Gastrocnemius medialis (tissue), 4 donors: ENCODE results near the gene PLCL2. TPM values are rescaled to one million over a fixed set of nuclear protein-coding genes. Genes with fewer than 3 reads are reported as not detected.

Experiments used
- ATAC-seq, 2 donors: fragments of 150-250 bp; one replicate each; pipeline ENCODE4 v1.9.1; 2016
- DNase-seq, 2 donors: peaks; one replicate each; pipeline ENCODE4 v3.0.0-alpha.2; 2019
- H3K27ac ChIP-seq, 4 donors: fragments of 200-600 bp; sonication (generic); 1 replicate in 1 of 4; 2 replicates in 3 of 4; pipeline ENCODE4 v1.5.1; 2016 to 2018; ENCODE audit warnings: mild to moderate bottlenecking in 2 of 4, moderate library complexity in 1 of 4
- H3K27me3 ChIP-seq, 3 donors: fragments of 200-600 bp; sonication (generic) in 2 of 3; 1 replicate in 1 of 3; 2 replicates in 2 of 3; pipeline versions ENCODE4 v1.5.1 to v1.6.0; 2016 to 2019; ENCODE audit warnings: mild to moderate bottlenecking in 1 of 3, moderate library complexity in 1 of 3
- H3K36me3 ChIP-seq, 2 donors: fragments of 200-600 bp; sonication (generic) in 1 of 2; one replicate each; pipeline ENCODE4 v1.5.1; 2017 to 2018
- H3K4me1 ChIP-seq, 2 donors: fragments of 200-600 bp; sonication (generic) in 1 of 2; one replicate each; pipeline ENCODE4 v1.5.1; 2016 to 2017; ENCODE audit warnings: mild to moderate bottlenecking in 2 of 2
- H3K4me3 ChIP-seq, 4 donors: fragments of 200-600 bp; sonication (generic) in 3 of 4; 1 replicate in 1 of 4; 2 replicates in 3 of 4; pipeline ENCODE4 v1.5.1; 2016 to 2019; ENCODE audit warnings: mild to moderate bottlenecking in 2 of 4
- H3K9me3 ChIP-seq, 3 donors: fragments of 200-600 bp; sonication (generic) in 2 of 3; 1 replicate in 1 of 3; 2 replicates in 2 of 3; pipeline ENCODE4 v1.5.1; 2016 to 2019
- POLR2A ChIP-seq, 2 donors: fragments of 450-650 bp; IDR thresholded peaks; one replicate each; pipeline ENCODE4 v1.6.1; 2017; ENCODE audit warnings: antibody characterized with exemption in 2 of 2, mild to moderate bottlenecking in 2 of 2, moderate library complexity in 2 of 2
- in situ Hi-C, 4 donors: fragments of 200-750 bp; cut with MboI; loops; one replicate each; pipeline versions ENCODE4 v1.15.0 to v1.8.0; 2017; ENCODE audit warnings: low sequenced_read_pairs in 4 of 4
- intact Hi-C: fragments of 100-400 bp; cut with DNase I; formaldehyde crosslinking; loops from one replicate; pipeline ENCODE4 v1.15.1; 2023; ENCODE audit warnings: low total_unique reads
- total RNA-seq, 4 donors: library from RNA; depleted of rRNA; stranded (reverse); fragments of >200 nt; gene quantifications; one replicate each; pipeline versions ENCODE4 v1.1.0 to v1.2.3, GENCODE V29; 2016
- TF ChIP-seq, protein P1 (sequence below), 5 experiments: fragments of 450-650 bp in 3 of 5; fragments of 200-600 bp in 2 of 5; sonication (generic) in 2 of 5; IDR thresholded peaks in 4 of 5; conservative IDR thresholded peaks in 1 of 5; 1 replicate in 4 of 5; 2 replicates in 1 of 5; pipeline ENCODE4 v1.5.1; 2016 to 2019; ENCODE audit warnings: antibody characterized with exemption in 5 of 5, mild to moderate bottlenecking in 3 of 5, moderate library complexity in 3 of 5

PLCL2 gene
- total RNA-seq, 4 donors from 2014 or later: 23.9 to 37.2 (median 32.7) TPM

DNA sequence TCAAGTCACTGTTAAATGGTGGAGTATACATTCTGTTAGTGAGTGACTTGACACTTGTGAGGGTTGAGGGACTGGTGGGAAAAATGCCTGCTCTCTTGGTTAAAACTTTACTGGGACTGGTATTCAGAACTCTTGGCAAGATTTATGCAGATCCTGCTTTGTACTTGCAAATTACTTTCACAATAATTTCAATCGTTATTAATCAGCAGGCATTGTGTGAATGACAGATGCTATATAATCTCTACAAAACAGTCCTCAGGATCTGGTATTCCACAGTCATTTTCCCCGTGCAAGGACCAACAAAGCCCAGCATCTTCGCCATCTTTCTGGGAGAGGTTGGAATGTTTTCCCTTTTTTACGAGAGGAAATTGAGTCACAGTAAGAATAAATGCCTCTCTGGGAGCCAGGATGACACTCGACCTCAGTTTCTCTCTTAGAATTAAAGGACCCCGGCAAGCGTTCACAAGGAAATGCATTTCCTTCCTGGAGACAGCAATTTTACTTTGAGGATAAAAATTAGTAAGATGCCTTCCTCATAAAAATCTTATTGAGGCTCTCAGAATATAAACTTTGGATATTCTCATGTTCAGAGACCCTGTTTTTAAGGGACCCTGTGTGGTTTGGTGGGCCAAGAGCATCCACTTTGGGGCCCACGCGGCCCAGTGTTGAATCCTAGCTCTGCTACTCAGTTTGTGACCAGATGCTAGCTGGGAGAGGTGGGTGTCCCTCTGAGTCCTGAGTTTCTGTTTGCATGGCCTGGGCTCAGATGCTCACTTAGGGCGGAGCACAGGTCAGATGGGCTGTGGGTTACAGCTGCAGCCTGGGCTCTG is 45.3 kb upstream of the PLCL2 start:
- DNase-seq (peak in 1 of 2 donors; percentile 55), ATAC-seq (peak in 1 of 2 donors; percentile 39)
- Histone ChIP-seq H3K9me3 (no peaks in the 10 kb centered on the region), H3K27ac (peak overlapping the region; percentile 73 to 90 (median 79)), H3K36me3 (no peaks in the 10 kb centered on the region), H3K4me1 (peaks cover 60 to 62% of the 10 kb centered on the region in 2 donors), H3K27me3 (no peaks in the 10 kb centered on the region), H3K4me3 (peak overlapping the region; percentile 25 to 50 (median 40))
- intact Hi-C loops: loop anchor here (2.0 to 10.0 kb wide), 5 partner anchors 43 to 395 kb away; partner anchors contain the start of gene PLCL2
- in situ Hi-C loops: no loop called here
- TF ChIP-seq, protein P1, sequence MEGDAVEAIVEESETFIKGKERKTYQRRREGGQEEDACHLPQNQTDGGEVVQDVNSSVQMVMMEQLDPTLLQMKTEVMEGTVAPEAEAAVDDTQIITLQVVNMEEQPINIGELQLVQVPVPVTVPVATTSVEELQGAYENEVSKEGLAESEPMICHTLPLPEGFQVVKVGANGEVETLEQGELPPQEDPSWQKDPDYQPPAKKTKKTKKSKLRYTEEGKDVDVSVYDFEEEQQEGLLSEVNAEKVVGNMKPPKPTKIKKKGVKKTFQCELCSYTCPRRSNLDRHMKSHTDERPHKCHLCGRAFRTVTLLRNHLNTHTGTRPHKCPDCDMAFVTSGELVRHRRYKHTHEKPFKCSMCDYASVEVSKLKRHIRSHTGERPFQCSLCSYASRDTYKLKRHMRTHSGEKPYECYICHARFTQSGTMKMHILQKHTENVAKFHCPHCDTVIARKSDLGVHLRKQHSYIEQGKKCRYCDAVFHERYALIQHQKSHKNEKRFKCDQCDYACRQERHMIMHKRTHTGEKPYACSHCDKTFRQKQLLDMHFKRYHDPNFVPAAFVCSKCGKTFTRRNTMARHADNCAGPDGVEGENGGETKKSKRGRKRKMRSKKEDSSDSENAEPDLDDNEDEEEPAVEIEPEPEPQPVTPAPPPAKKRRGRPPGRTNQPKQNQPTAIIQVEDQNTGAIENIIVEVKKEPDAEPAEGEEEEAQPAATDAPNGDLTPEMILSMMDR (IDR thresholded peaks at IDR 0.05 in 4 of 5, conservative IDR thresholded peaks at IDR 0.05 in 1 of 5): no peak
- no peak for TF ChIP-seq POLR2A (IDR thresholded peaks at IDR 0.05)

DNA sequence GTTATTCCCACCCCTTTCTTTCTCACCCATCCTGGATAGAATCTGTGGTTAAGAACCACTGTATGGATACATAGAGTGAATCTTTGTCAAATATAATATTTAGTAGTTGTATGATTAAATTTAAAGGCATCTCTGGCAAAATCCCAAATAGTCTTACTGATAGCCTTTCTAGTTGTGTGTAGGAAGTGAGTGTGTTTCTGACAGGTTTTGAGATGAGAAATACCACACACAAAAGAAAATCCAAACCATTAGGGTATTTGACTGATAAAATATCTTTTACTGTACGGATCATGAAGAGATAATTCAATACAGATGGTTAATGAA is 44.7 kb upstream of the PLCL2 start:
- Histone ChIP-seq H3K4me1 (peaks cover 66 to 67% of the 10 kb centered on the region in 2 donors), H3K27me3 (no peaks in the 10 kb centered on the region), H3K36me3 (no peaks in the 10 kb centered on the region), H3K4me3 (peak overlapping the region; percentile 25 to 50 (median 40)), H3K27ac (peak overlapping the region; percentile 73 to 90 (median 79)), H3K9me3 (no peaks in the 10 kb centered on the region)
- intact Hi-C loops (loop anchor here (5.0 to 10.0 kb wide), 2 partner anchors 42 to 395 kb away; partner anchors contain the start of gene PLCL2), in situ Hi-C loops (no loop called here)
- TF ChIP-seq, protein P1 (IDR thresholded peaks at IDR 0.05 in 4 of 5, conservative IDR thresholded peaks at IDR 0.05 in 1 of 5): no peak
- TF ChIP-seq POLR2A (IDR thresholded peaks at IDR 0.05): no peak
- DNase-seq (no peak), ATAC-seq (no peak)

DNA sequence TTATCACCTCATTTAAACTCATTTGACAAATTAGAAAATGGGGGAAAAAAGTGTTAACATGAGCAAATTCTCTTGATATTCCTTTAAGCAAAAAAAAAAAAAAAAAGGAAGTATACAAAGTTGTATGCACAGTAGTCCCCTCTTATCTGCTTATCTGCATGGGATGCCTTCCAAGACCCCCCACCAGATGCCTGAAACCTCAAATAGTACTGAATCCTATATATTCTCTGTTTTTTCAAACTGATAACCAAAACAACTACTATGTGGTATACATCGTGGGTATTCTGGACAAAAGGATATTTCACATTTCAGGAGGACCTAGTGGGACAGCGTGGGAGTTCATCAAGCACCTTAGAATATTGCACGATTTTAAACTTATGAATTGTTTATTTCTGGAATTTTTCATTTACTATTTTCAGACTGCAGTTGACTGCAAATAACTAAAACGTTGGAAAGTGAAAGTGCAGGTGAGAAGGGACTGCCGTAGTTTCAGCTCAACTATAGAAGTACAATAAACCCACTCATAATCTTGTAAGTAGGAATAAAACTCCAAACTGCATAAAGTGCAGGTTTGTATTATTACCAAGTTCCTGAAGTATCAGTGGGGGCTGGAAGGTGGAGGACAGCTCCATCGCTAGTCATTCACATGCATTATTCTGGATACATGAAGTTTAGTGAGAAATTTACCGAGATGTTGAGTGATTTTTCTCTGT is 43.6 kb upstream of the PLCL2 start:
- no peaks in the 10 kb centered on the region for H3K9me3 ChIP-seq
- no peaks in the 10 kb centered on the region for H3K27me3 ChIP-seq
- peak overlapping the region; percentile 43 to 51 (median 50) for H3K4me3 ChIP-seq
- in situ Hi-C loops (no loop called here), intact Hi-C loops (loop anchor here (5.0 to 10.0 kb wide), 2 partner anchors 41 to 394 kb away; partner anchors contain the start of gene PLCL2)
- peak overlapping the region; percentile 73 to 90 (median 79) for H3K27ac ChIP-seq
- H3K4me1 ChIP-seq: peaks cover 70 to 73% of the 10 kb centered on the region in 2 donors
- TF ChIP-seq, protein P1 (IDR thresholded peaks at IDR 0.05 in 4 of 5, conservative IDR thresholded peaks at IDR 0.05 in 1 of 5): no peak
- H3K36me3 ChIP-seq: no peaks in the 10 kb centered on the region
- DNase-seq (no peak), ATAC-seq (no peak)

DNA sequence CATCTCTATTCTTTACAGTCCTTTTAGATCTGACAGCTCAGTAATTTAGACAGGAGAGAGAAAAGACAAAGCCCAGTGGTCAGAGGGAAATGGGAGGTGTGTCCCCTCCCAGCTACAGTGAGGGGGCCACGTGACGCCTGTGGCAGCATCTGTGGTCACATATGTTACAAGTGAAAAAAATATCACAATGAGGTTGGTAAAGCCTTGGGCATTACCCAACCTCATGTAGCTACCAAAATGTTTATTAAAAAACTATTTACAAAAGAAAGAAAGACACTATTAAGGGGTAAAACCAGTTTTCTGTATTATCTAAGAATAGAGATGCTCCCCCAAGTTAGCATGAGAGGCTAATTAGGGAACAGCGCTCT is 42.9 kb upstream of the PLCL2 start:
- in situ Hi-C loops: no loop called here
- Histone ChIP-seq H3K4me3 (peak overlapping the region; percentile 43 to 51 (median 50)), H3K9me3 (no peaks in the 10 kb centered on the region), H3K4me1 (peaks cover 75 to 77% of the 10 kb centered on the region in 2 donors), H3K36me3 (no peaks in the 10 kb centered on the region), H3K27me3 (no peaks in the 10 kb centered on the region), H3K27ac (peak overlapping the region; percentile 73 to 90 (median 79))
- intact Hi-C loops: loop anchor here (5.0 to 10.0 kb wide), 2 partner anchors 40 to 393 kb away; partner anchors contain the start of gene PLCL2
- peak in 1 of 2 donors; percentile 56 for DNase-seq
- peak in 1 of 2 donors; percentile 25 for ATAC-seq
- no peak for TF ChIP-seq POLR2A (IDR thresholded peaks at IDR 0.05)
- TF ChIP-seq, protein P1 (IDR thresholded peaks at IDR 0.05 in 4 of 5, conservative IDR thresholded peaks at IDR 0.05 in 1 of 5): no peak
